CD4-positive, alpha-beta memory T cell (primary cell): Measurements from ENCODE around the gene CNFN. TPM values are rescaled to one million over a fixed set of nuclear protein-coding genes. Genes with fewer than 3 reads are reported as not detected.
A peak's percentile ranks its signal among the peaks of the same experiment; 100 is the strongest.

Source experiments
- CTCF ChIA-PET: fragments of 350-600 bp; sonication (Branson Sonifier 250); formaldehyde crosslinking; loops from one replicate; lab custom pipeline; 2021; ENCODE audit warnings: inconsistent platforms; ENCODE audit not compliant: partially characterized antibody; lab: Charles Lee
- POLR2A ChIA-PET: fragments of 350-600 bp; sonication (Branson Sonifier 250); formaldehyde crosslinking; loops from one replicate; lab custom pipeline; 2021; ENCODE audit not compliant: partially characterized antibody; lab: Charles Lee
- DNase-seq, 5 donors: peaks; one replicate each; pipeline versions ENCODE4 v3.0.0 to v3.0.0-alpha.2; 2020 to 2022; ENCODE audit warnings: mixed read lengths in 1 of 5
- H3K27ac ChIP-seq: one replicate; pipeline ENCODE4 v1.7.0; 2013; ENCODE audit warnings: low read depth, low read length
- H3K27me3 ChIP-seq: 2 replicates; pipeline ENCODE4 v1.7.0; 2013; ENCODE audit warnings: mild to moderate bottlenecking, low read length, moderate library complexity; ENCODE audit not compliant: insufficient read depth
- H3K36me3 ChIP-seq: 2 replicates; pipeline ENCODE4 v1.7.0; 2013; ENCODE audit warnings: mild to moderate bottlenecking, low read length, moderate library complexity; ENCODE audit not compliant: insufficient read depth
- H3K4me1 ChIP-seq: 2 replicates; pipeline ENCODE4 v1.7.0; 2013; ENCODE audit warnings: mild to moderate bottlenecking, low read length, moderate library complexity; ENCODE audit not compliant: insufficient read depth
- H3K4me3 ChIP-seq, 2 donors: one replicate each; pipeline ENCODE4 v1.7.0; 2013; ENCODE audit warnings: low read length in 2 of 2, mild to moderate bottlenecking in 1 of 2
- H3K9me3 ChIP-seq, 2 donors: one replicate each; pipeline ENCODE4 v1.7.0; 2013; ENCODE audit warnings: low read length in 2 of 2, control low read depth in 1 of 2; ENCODE audit not compliant: control insufficient read depth in 1 of 2
- H3K27ac Mint-ChIP-seq, 7 donors: one replicate each; pipeline ENCODE4 v1.8.0; 2020 to 2021; ENCODE audit warnings: mixed read lengths in 7 of 7, mild to moderate bottlenecking in 6 of 7, inconsistent platforms in 3 of 7, moderate library complexity in 3 of 7
- H3K27me3 Mint-ChIP-seq, 2 donors: one replicate each; pipeline ENCODE4 v1.8.0; 2020 to 2021; ENCODE audit warnings: mixed read lengths in 2 of 2
- H3K36me3 Mint-ChIP-seq, 2 donors: one replicate each; pipeline ENCODE4 v1.8.0; 2020 to 2021; ENCODE audit warnings: mixed read lengths in 2 of 2, inconsistent platforms in 1 of 2, mild to moderate bottlenecking in 1 of 2
- H3K4me1 Mint-ChIP-seq, 4 donors: one replicate each; pipeline ENCODE4 v1.8.0; 2020 to 2021; ENCODE audit warnings: mixed read lengths in 4 of 4, mild to moderate bottlenecking in 1 of 4
- H3K4me3 Mint-ChIP-seq, 8 donors: one replicate each; pipeline ENCODE4 v1.8.0; 2020 to 2021; ENCODE audit warnings: mixed read lengths in 8 of 8, mild to moderate bottlenecking in 7 of 8, moderate library complexity in 6 of 8, inconsistent platforms in 3 of 8
- H3K9me3 Mint-ChIP-seq, 8 donors: one replicate each; pipeline ENCODE4 v1.8.0; 2020 to 2021; ENCODE audit warnings: mixed read lengths in 8 of 8, mild to moderate bottlenecking in 5 of 8, inconsistent platforms in 3 of 8, moderate library complexity in 1 of 8
- intact Hi-C: fragments of 100-400 bp; cut with micrococcal nuclease; formaldehyde crosslinking; loops from one replicate; pipeline ENCODE4 v1.15.1; 2023
- polyA plus RNA-seq, 2 donors: library from polyadenylated mRNA; unstranded; fragments of 300-500 nt; fragmentation: Illumina TruSeq; gene quantifications; one replicate each; pipeline ENCODE4 v1.2.3, GENCODE V29; 2021
- total RNA-seq, 2 experiments: library from RNA; stranded (reverse); gene quantifications; one replicate each; pipeline ENCODE4 v1.2.3, GENCODE V29; 2021

The CNFN gene
- total and polyA plus RNA-seq, 4 experiments from 2014 or later, result 0.96 TPM; not detected in 3

GRCh38 chr19:42352301-42353259 lies 37.5 kb downstream of the CNFN start:
- Mint-ChIP-seq H3K4me1 (peaks cover 0 to 4% (median 0%) of the 10 kb centered on the region in 4 donors), H3K4me3 (no peak overlapping the region), H3K36me3 (peaks cover 2 to 10% of the 10 kb centered on the region in 2 donors), H3K27ac (peak overlapping the region in 1 of 7 donors; percentile 25), H3K9me3 (no peaks in the 10 kb centered on the region), H3K27me3 (no peaks in the 10 kb centered on the region)
- intact Hi-C loops, result no loop called here
- Histone ChIP-seq H3K27ac (no peak overlapping the region), H3K27me3 (no peaks in the 10 kb centered on the region), H3K36me3 (no peaks in the 10 kb centered on the region), H3K9me3 (no peaks in the 10 kb centered on the region), H3K4me1 (no peaks in the 10 kb centered on the region), H3K4me3 (no peak overlapping the region)
- POLR2A ChIA-PET, result no interaction called here
- CTCF ChIA-PET, result no interaction called here
- peak in 1 of 5 donors; percentile 6 for DNase-seq

- intact Hi-C loops, result no loop called here
- H3K4me3 ChIP-seq, result no peak overlapping the region
- Mint-ChIP-seq H3K36me3 (peaks cover 4 to 12% of the 10 kb centered on the region in 2 donors), H3K27me3 (no peaks in the 10 kb centered on the region), H3K4me3 (no peak overlapping the region), H3K27ac (no peak overlapping the region), H3K4me1 (peaks cover 0 to 4% (median 0%) of the 10 kb centered on the region in 4 donors), H3K9me3 (no peaks in the 10 kb centered on the region)
- POLR2A ChIA-PET, result no interaction called here
- DNase-seq, result no peak
- H3K27ac ChIP-seq, result no peak overlapping the region
- no peaks in the 10 kb centered on the region for H3K27me3 ChIP-seq
- CTCF ChIA-PET, result no interaction called here
- no peaks in the 10 kb centered on the region for H3K4me1 ChIP-seq
- H3K9me3 ChIP-seq, result no peaks in the 10 kb centered on the region
- no peaks in the 10 kb centered on the region for H3K36me3 ChIP-seq
Measured at GRCh38 chr19:42351079-42351735, 38.9 kb downstream of the CNFN start.

GRCh38 chr19:42350417-42350816 lies 39.7 kb downstream of the CNFN start:
- Mint-ChIP-seq H3K4me1 (peaks cover 0 to 4% (median 0%) of the 10 kb centered on the region in 4 donors), H3K9me3 (no peaks in the 10 kb centered on the region), H3K4me3 (no peak overlapping the region), H3K36me3 (peaks cover 4 to 12% of the 10 kb centered on the region in 2 donors), H3K27me3 (no peaks in the 10 kb centered on the region), H3K27ac (no peak overlapping the region)
- ChIA-PET POLR2A (no interaction called here), CTCF (no interaction called here)
- DNase-seq, result no peak
- no peak overlapping the region for H3K4me3 ChIP-seq
- no peak overlapping the region for H3K27ac ChIP-seq
- no peaks in the 10 kb centered on the region for H3K9me3 ChIP-seq
- no peaks in the 10 kb centered on the region for H3K36me3 ChIP-seq
- intact Hi-C loops, result no loop called here
- no peaks in the 10 kb centered on the region for H3K27me3 ChIP-seq
- no peaks in the 10 kb centered on the region for H3K4me1 ChIP-seq

GRCh38 chr19:42349378-42350107 lies 40.6 kb downstream of the CNFN start:
- peak overlapping the region in 1 of 7 donors; percentile 3 for H3K27ac Mint-ChIP-seq
- ChIA-PET POLR2A (no interaction called here), CTCF (no interaction called here)
- H3K27me3 Mint-ChIP-seq, result no peaks in the 10 kb centered on the region
- Histone ChIP-seq H3K36me3 (no peaks in the 10 kb centered on the region), H3K27me3 (no peaks in the 10 kb centered on the region), H3K4me1 (no peaks in the 10 kb centered on the region), H3K4me3 (no peak overlapping the region), H3K27ac (no peak overlapping the region), H3K9me3 (no peaks in the 10 kb centered on the region)
- DNase-seq, result no peak
- peaks cover 0 to 4% (median 0%) of the 10 kb centered on the region in 4 donors for H3K4me1 Mint-ChIP-seq
- no peak overlapping the region for H3K4me3 Mint-ChIP-seq
- no peaks in the 10 kb centered on the region for H3K9me3 Mint-ChIP-seq
- peaks cover 7 to 14% of the 10 kb centered on the region in 2 donors for H3K36me3 Mint-ChIP-seq
- intact Hi-C loops, result no loop called here

- Mint-ChIP-seq H3K9me3 (no peaks in the 10 kb centered on the region), H3K36me3 (peaks cover 7 to 13% of the 10 kb centered on the region in 2 donors), H3K27ac (peak overlapping the region in 1 of 7 donors; percentile 57), H3K4me3 (no peak overlapping the region), H3K27me3 (no peaks in the 10 kb centered on the region), H3K4me1 (no peaks in the 10 kb centered on the region)
- H3K27me3 ChIP-seq, result no peaks in the 10 kb centered on the region
- H3K36me3 ChIP-seq, result no peaks in the 10 kb centered on the region
- ChIA-PET CTCF (no interaction called here), POLR2A (no interaction called here)
- no peak for DNase-seq
- no peak overlapping the region for H3K27ac ChIP-seq
- intact Hi-C loops, result no loop called here
- H3K9me3 ChIP-seq, result no peaks in the 10 kb centered on the region
- H3K4me1 ChIP-seq, result no peaks in the 10 kb centered on the region
- H3K4me3 ChIP-seq, result no peak overlapping the region
Measured at GRCh38 chr19:42348211-42348610, 41.9 kb downstream of the CNFN start.

GRCh38 chr19:42345191-42345812 lies 44.8 kb downstream of the CNFN start:
- POLR2A ChIA-PET, result no interaction called here
- CTCF ChIA-PET, result no interaction called here
- intact Hi-C loops, result no loop called here
- no peaks in the 10 kb centered on the region for H3K9me3 ChIP-seq
- no peak overlapping the region for H3K4me3 ChIP-seq
- no peak for DNase-seq
- no peak overlapping the region for H3K27ac ChIP-seq
- H3K27me3 ChIP-seq, result no peaks in the 10 kb centered on the region
- H3K4me1 Mint-ChIP-seq, result no peaks in the 10 kb centered on the region
- H3K27ac Mint-ChIP-seq, result no peak overlapping the region
- H3K36me3 ChIP-seq, result no peaks in the 10 kb centered on the region
- peaks cover 7 to 11% of the 10 kb centered on the region in 2 donors for H3K36me3 Mint-ChIP-seq
- H3K27me3 Mint-ChIP-seq, result no peaks in the 10 kb centered on the region
- no peaks in the 10 kb centered on the region for H3K4me1 ChIP-seq
- no peak overlapping the region for H3K4me3 Mint-ChIP-seq
- H3K9me3 Mint-ChIP-seq, result no peaks in the 10 kb centered on the region
